Measurements from ENCODE around the gene AGR3. TPM values are rescaled to one million over a fixed set of nuclear protein-coding genes. Genes with fewer than 3 reads are reported as not detected.
"Not testable (repeated sequence)": the region's sequence is repeated elsewhere in the genome, so short reads cannot be mapped to it uniquely, and the experiment has no call there.

The AGR3 gene
- total and polyA plus RNA-seq, 5 donors from 2014 or later: not detected

DNA sequence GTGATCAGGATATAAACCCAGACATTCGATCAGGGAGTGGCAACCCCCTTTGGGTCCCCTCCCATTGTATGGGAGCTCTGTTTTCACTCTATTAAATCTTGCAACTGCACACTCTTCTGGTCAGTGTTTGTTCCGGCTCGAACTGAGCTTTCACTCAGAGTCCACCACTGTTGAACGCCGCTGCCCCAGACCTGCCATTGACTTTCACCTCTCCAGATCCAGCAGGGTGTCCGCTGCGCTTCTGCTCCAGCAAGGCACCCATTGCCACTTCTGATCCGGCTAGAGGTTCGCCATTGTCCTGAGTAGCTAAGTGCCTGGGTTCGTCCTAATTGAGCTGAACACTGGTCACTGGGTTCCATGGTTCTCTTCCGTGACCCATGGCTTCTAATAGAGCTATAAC, 28.6 kb downstream of the AGR3 start:
- not testable (repeated sequence) for H3K9me3 Mint-ChIP-seq; H3K27ac ChIP-seq (ENCODE audit: insufficient read depth, low read length, poor library complexity, severe bottlenecking); ATAC-seq (ENCODE audit: low read depth in 2 of 2); H3K4me3 Mint-ChIP-seq; H3K4me1 ChIP-seq (ENCODE audit: control insufficient read depth, insufficient read depth, low read length, poor library complexity, severe bottlenecking); H3K4me3 ChIP-seq (ENCODE audit: low read depth, low read length); DNase-seq; H3K9me3 ChIP-seq (ENCODE audit: control insufficient read depth in 2 of 2, low read length in 2 of 2); H3K36me3 Mint-ChIP-seq; H3K27ac Mint-ChIP-seq; H3K36me3 ChIP-seq (ENCODE audit: control insufficient read depth, insufficient read depth, low read length); H3K4me1 Mint-ChIP-seq; H3K27me3 ChIP-seq (ENCODE audit: control insufficient read depth, insufficient read depth, low read length)
- peaks cover 24% of the 10 kb centered on the region for H3K27me3 Mint-ChIP-seq

DNA sequence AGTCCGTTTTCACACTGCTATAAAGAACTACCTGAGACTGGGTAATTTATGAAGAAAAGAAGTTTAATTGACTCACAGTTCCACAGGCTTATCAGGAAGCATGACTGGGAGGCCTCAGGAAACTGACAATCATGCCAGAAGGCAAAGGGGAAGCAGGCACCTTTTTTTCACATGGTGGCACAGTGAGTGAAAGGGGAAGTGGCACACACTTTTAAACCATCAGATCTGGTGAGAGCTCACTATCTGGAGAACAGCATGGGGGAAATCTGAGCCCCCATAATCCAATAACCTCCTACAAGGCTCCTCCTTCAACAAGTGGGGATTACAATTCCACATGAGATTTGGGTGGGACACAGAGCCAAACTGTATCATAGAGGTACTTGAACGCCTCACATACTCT, 30.0 kb downstream of the AGR3 start:
- H3K36me3 Mint-ChIP-seq: no peaks in the 10 kb centered on the region
- peaks cover 27% of the 10 kb centered on the region for H3K27me3 Mint-ChIP-seq
- Histone ChIP-seq H3K9me3 (ENCODE audit: control insufficient read depth in 2 of 2, low read length in 2 of 2) (no peaks in the 10 kb centered on the region), H3K27me3 (ENCODE audit: control insufficient read depth, insufficient read depth, low read length) (peaks cover 3% of the 10 kb centered on the region), H3K36me3 (ENCODE audit: control insufficient read depth, insufficient read depth, low read length) (no peaks in the 10 kb centered on the region), H3K4me1 (ENCODE audit: control insufficient read depth, insufficient read depth, low read length, poor library complexity, severe bottlenecking) (no peaks in the 10 kb centered on the region), H3K27ac (ENCODE audit: insufficient read depth, low read length, poor library complexity, severe bottlenecking) (no peak overlapping the region), H3K4me3 (ENCODE audit: low read depth, low read length) (no peak overlapping the region)
- no peak overlapping the region for H3K27ac Mint-ChIP-seq
- no peak for DNase-seq
- no peak for ATAC-seq (ENCODE audit: low read depth in 2 of 2)
- H3K4me1 Mint-ChIP-seq: peaks cover 0 to 2% (median 0%) of the 10 kb centered on the region in 4 donors
- no peak overlapping the region for H3K4me3 Mint-ChIP-seq
- peaks cover 0 to 1% (median 0%) of the 10 kb centered on the region in 7 donors for H3K9me3 Mint-ChIP-seq

DNA sequence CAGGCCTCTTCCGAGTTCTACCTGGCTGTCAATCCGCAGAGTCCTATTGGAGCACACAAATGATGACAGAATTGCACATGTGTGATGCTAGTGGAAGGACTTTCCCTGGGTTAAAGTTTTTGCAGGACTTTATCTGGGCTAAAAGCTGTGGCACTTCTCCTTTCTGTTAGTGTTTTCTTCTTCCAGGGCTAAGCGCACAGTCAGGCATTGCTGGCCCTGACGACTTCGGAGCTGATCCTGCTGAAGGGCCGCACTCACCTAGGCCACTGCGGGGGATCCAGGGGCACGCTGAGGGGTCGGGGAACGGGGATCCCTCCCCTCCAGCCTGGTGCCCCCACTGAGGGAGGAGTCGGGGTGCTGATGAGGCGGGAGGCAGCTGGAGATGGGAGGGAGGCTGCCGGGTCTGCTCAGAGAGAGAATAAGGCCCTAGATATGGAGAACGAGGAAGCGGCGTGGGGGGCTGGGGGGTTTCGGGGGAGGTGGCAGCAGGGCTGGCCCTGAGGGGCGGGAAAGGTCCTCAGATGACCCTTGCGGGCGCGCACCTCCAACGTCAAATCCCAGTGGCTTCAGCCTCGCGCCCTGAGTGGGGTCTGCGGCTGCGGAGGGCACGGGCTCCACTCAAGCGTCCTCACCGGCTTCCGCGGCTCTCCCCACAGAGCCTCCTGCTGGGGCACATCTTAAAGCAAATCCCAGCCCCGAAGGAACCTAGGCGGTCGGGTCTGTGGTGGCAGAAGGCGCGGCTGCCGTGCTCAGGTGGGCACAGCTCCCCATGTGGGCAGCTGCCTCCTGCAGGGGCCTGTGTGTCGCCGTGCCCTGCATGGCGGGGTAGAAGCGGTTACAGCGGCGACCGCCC, 30.9 kb downstream of the AGR3 start:
- Mint-ChIP-seq H3K27ac (no peak overlapping the region), H3K9me3 (peaks cover 0 to 1% (median 0%) of the 10 kb centered on the region in 7 donors), H3K4me1 (peaks cover 0 to 2% (median 0%) of the 10 kb centered on the region in 4 donors), H3K36me3 (no peaks in the 10 kb centered on the region), H3K4me3 (no peak overlapping the region), H3K27me3 (peaks cover 29% of the 10 kb centered on the region)
- Histone ChIP-seq H3K4me3 (ENCODE audit: low read depth, low read length) (no peak overlapping the region), H3K27me3 (ENCODE audit: control insufficient read depth, insufficient read depth, low read length) (peaks cover 5% of the 10 kb centered on the region), H3K9me3 (ENCODE audit: control insufficient read depth in 2 of 2, low read length in 2 of 2) (no peaks in the 10 kb centered on the region), H3K27ac (ENCODE audit: insufficient read depth, low read length, poor library complexity, severe bottlenecking) (no peak overlapping the region), H3K36me3 (ENCODE audit: control insufficient read depth, insufficient read depth, low read length) (no peaks in the 10 kb centered on the region), H3K4me1 (ENCODE audit: control insufficient read depth, insufficient read depth, low read length, poor library complexity, severe bottlenecking) (no peaks in the 10 kb centered on the region)
- DNase-seq (no peak), ATAC-seq (ENCODE audit: low read depth in 2 of 2) (no peak)

DNA sequence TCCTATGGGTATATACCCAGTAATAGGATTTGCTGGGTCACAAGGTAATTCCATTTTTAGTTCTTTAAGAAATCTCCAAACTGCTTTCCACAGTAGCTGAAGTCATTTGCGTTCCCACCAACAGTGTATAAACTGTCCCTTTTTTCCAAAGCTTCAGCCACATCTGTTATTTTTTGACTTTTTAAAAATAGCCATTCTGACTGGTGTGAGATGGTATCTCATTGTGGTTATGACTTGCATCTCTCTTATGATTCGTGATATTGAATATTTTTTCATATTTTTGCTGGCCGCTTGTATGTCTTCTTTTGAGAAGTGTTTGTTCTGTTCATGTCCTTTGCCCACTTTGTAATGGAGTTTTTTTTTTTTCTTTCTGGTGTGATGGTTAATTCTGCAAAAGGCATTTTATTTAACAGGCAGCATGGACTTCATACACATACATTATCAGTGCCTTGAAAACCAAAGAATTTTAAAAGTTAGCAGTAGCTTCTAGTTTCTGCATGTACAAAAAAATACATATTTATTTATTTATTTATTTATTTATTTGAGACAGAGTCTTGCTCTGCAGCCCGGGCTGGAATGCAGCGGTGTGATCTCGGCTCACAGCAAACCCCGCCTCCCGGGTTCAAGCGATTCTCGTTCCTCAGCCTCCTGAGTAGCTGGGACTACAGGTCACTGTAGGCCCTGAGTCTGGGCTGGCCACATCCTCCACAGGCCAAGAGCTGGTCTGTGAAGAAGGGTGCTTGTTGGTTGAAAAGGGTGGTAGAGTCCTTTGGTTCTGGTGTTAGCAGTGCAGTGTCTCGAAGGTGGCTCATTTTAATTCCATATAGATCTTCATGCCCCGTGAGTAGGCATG, 32.3 kb downstream of the AGR3 start:
- Mint-ChIP-seq H3K4me1 (peaks cover 0 to 2% (median 0%) of the 10 kb centered on the region in 4 donors), H3K27ac (no peak overlapping the region), H3K36me3 (no peaks in the 10 kb centered on the region), H3K27me3 (peaks cover 32% of the 10 kb centered on the region), H3K9me3 (peaks cover 0 to 1% (median 0%) of the 10 kb centered on the region in 7 donors), H3K4me3 (no peak overlapping the region)
- ATAC-seq (ENCODE audit: low read depth in 2 of 2) (no peak), DNase-seq (no peak)
- no peaks in the 10 kb centered on the region for H3K36me3 ChIP-seq (ENCODE audit: control insufficient read depth, insufficient read depth, low read length)
- H3K27me3 ChIP-seq (ENCODE audit: control insufficient read depth, insufficient read depth, low read length): peaks cover 3% of the 10 kb centered on the region
- no peak overlapping the region for H3K4me3 ChIP-seq (ENCODE audit: low read depth, low read length)
- no peaks in the 10 kb centered on the region for H3K4me1 ChIP-seq (ENCODE audit: control insufficient read depth, insufficient read depth, low read length, poor library complexity, severe bottlenecking)
- no peak overlapping the region for H3K27ac ChIP-seq (ENCODE audit: insufficient read depth, low read length, poor library complexity, severe bottlenecking)
- no peaks in the 10 kb centered on the region for H3K9me3 ChIP-seq (ENCODE audit: control insufficient read depth in 2 of 2, low read length in 2 of 2)

DNA sequence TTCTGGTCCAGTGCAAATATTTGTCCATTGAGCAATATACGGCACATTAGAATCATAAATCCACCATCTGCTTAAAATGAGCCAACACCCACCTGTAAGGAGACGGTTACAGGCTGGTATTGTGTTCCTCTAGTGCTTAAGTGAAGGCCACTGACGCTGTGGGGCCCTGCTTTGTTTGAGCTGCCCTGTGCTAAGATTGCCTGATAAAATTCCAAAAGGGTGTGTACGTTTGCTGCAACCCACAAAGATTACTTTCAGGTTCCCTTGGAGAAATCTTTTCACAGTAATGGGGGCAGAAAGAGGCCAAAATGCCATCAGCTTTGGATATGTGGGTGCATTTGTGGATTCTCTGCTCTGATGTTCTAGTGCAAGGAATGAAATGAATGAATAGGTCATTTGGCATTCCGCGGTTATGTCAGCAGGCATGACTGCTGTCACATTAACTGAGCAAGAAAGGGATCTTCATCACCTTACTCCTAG, 34.4 kb downstream of the AGR3 start:
- Mint-ChIP-seq H3K27me3 (peaks cover 24% of the 10 kb centered on the region), H3K4me3 (no peak overlapping the region), H3K36me3 (no peaks in the 10 kb centered on the region), H3K27ac (no peak overlapping the region), H3K4me1 (peaks cover 0 to 2% (median 0%) of the 10 kb centered on the region in 4 donors), H3K9me3 (peaks cover 0 to 2% (median 0%) of the 10 kb centered on the region in 7 donors)
- no peaks in the 10 kb centered on the region for H3K36me3 ChIP-seq (ENCODE audit: control insufficient read depth, insufficient read depth, low read length)
- DNase-seq: no peak
- H3K27ac ChIP-seq (ENCODE audit: insufficient read depth, low read length, poor library complexity, severe bottlenecking): no peak overlapping the region
- peaks cover 2% of the 10 kb centered on the region for H3K27me3 ChIP-seq (ENCODE audit: control insufficient read depth, insufficient read depth, low read length)
- no peak for ATAC-seq (ENCODE audit: low read depth in 2 of 2)
- H3K4me3 ChIP-seq (ENCODE audit: low read depth, low read length): no peak overlapping the region
- H3K9me3 ChIP-seq (ENCODE audit: control insufficient read depth in 2 of 2, low read length in 2 of 2): no peaks in the 10 kb centered on the region
- no peaks in the 10 kb centered on the region for H3K4me1 ChIP-seq (ENCODE audit: control insufficient read depth, insufficient read depth, low read length, poor library complexity, severe bottlenecking)

DNA sequence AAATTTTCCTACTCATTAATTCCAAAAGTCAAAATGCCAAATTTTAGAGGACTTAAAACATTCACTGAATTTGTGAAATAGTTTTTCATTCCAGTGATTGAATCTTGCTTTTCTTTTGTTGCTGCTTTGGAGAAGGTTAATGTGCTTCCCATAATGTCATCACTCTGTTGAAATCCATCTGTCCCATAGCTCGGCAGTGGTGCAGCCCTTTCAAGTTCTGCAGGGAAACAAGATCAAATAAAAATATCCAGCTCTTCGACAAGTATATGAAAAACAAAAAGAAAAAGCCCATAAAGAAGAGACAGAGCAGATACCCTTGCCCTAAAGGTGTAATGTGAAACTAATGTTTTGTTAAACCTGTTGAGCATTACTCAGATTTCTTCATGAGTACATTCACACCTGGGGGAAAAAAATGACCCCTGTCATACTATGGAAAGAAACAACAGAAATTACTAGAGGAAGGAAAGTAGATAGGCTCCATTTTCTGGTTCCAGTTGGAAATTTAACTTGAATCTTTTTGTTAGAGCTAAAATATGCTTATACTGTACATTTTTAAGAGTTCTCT, 35.1 kb downstream of the AGR3 start:
- H3K9me3 ChIP-seq (ENCODE audit: control insufficient read depth in 2 of 2, low read length in 2 of 2): no peaks in the 10 kb centered on the region
- Mint-ChIP-seq H3K4me3 (no peak overlapping the region), H3K27me3 (peaks cover 18% of the 10 kb centered on the region), H3K4me1 (peaks cover 0 to 2% (median 0%) of the 10 kb centered on the region in 4 donors), H3K36me3 (no peaks in the 10 kb centered on the region), H3K27ac (no peak overlapping the region), H3K9me3 (peaks cover 0 to 2% (median 0%) of the 10 kb centered on the region in 7 donors)
- no peak overlapping the region for H3K4me3 ChIP-seq (ENCODE audit: low read depth, low read length)
- H3K36me3 ChIP-seq (ENCODE audit: control insufficient read depth, insufficient read depth, low read length): no peaks in the 10 kb centered on the region
- DNase-seq: no peak
- peaks cover 2% of the 10 kb centered on the region for H3K27me3 ChIP-seq (ENCODE audit: control insufficient read depth, insufficient read depth, low read length)
- ATAC-seq (ENCODE audit: low read depth in 2 of 2): no peak
- H3K27ac ChIP-seq (ENCODE audit: insufficient read depth, low read length, poor library complexity, severe bottlenecking): no peak overlapping the region
- H3K4me1 ChIP-seq (ENCODE audit: control insufficient read depth, insufficient read depth, low read length, poor library complexity, severe bottlenecking): no peaks in the 10 kb centered on the region

DNA sequence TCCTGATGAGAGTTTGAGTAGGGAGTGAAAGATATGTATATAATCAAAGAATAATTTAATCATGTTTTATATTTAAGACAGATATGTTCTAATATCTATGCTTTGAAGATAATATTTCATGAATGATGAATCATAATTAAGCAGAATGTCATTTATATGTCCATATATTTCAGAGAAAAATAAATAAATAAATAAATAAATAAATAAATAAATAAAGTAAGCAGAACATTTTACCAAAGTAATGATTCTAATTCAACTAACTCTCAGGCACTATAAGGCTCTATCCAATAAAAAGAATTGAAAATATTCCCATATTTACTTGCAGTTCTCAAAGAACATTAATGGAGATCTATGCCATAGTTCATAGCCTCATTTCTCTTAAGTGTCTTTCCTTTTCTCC, 36.0 kb downstream of the AGR3 start:
- no peak for DNase-seq
- no peak overlapping the region for H3K27ac ChIP-seq (ENCODE audit: insufficient read depth, low read length, poor library complexity, severe bottlenecking)
- H3K4me3 ChIP-seq (ENCODE audit: low read depth, low read length): no peak overlapping the region
- Mint-ChIP-seq H3K9me3 (peaks cover 0 to 2% (median 0%) of the 10 kb centered on the region in 7 donors), H3K27me3 (peaks cover 14% of the 10 kb centered on the region), H3K4me3 (no peak overlapping the region), H3K4me1 (no peaks in the 10 kb centered on the region), H3K27ac (peak overlapping the region in 1 of 3 donors; percentile 29), H3K36me3 (no peaks in the 10 kb centered on the region)
- no peaks in the 10 kb centered on the region for H3K9me3 ChIP-seq (ENCODE audit: control insufficient read depth in 2 of 2, low read length in 2 of 2)
- H3K27me3 ChIP-seq (ENCODE audit: control insufficient read depth, insufficient read depth, low read length): peaks cover 2% of the 10 kb centered on the region
- H3K4me1 ChIP-seq (ENCODE audit: control insufficient read depth, insufficient read depth, low read length, poor library complexity, severe bottlenecking): no peaks in the 10 kb centered on the region
- no peaks in the 10 kb centered on the region for H3K36me3 ChIP-seq (ENCODE audit: control insufficient read depth, insufficient read depth, low read length)
- ATAC-seq (ENCODE audit: low read depth in 2 of 2): no peak

Measured in CD4-positive, CD25-positive, alpha-beta regulatory T cell (primary cell).